BJ (cell line): Measurements from ENCODE around the gene ST6GAL1. TPM values are rescaled to one million over a fixed set of nuclear protein-coding genes. Genes with fewer than 3 reads are reported as not detected.

Source experiments
- CTCF ChIA-PET: fragments of 350-600 bp; formaldehyde crosslinking; extraction: SDS; loops from one replicate; lab custom pipeline; 2021; ENCODE audit warnings: antibody characterized with exemption, inconsistent platforms; lab: Yijun Ruan, JAX
- POLR2A ChIA-PET: fragments of 300-600 bp; sonication (Branson Sonifier 250); formaldehyde crosslinking; extraction: SDS; loops from one replicate; lab custom pipeline; 2021; ENCODE audit warnings: antibody characterized with exemption; lab: Charles Lee
- DNase-seq: peaks from one replicate; pipeline ENCODE4 v3.0.0-alpha.2; 2011; ENCODE audit warnings: low read depth
- H3K27me3 ChIP-seq: 2 replicates; pipeline ENCODE4 v1.6.0; 2011; ENCODE audit warnings: low read length; ENCODE audit not compliant: control insufficient read depth, insufficient read depth
- H3K36me3 ChIP-seq: 2 replicates; pipeline ENCODE4 v1.5.1; 2011; ENCODE audit warnings: low read length; ENCODE audit not compliant: control insufficient read depth, insufficient read depth
- H3K4me3 ChIP-seq: 2 replicates; pipeline ENCODE4 v1.5.1; 2011; ENCODE audit warnings: low read depth, mild to moderate bottlenecking, control low read depth, low read length
- polyA plus RNA-seq: library from polyadenylated mRNA; depleted of rRNA; stranded (reverse); fragments of >200 nt; gene quantifications from 2 replicates; pipeline ENCODE4 v1.2.3, GENCODE V29; 2011
- TF ChIP-seq, protein P1 (sequence below): IDR thresholded peaks from 2 replicates; pipeline ENCODE4 v1.5.1; 2011; ENCODE audit warnings: low read depth, mild to moderate bottlenecking, control low read depth, inconsistent platforms, low read length, moderate library complexity; ENCODE audit not compliant: insufficient read depth

ST6GAL1 gene
- polyA plus RNA-seq, 1 experiment = 1.5 TPM

DNA sequence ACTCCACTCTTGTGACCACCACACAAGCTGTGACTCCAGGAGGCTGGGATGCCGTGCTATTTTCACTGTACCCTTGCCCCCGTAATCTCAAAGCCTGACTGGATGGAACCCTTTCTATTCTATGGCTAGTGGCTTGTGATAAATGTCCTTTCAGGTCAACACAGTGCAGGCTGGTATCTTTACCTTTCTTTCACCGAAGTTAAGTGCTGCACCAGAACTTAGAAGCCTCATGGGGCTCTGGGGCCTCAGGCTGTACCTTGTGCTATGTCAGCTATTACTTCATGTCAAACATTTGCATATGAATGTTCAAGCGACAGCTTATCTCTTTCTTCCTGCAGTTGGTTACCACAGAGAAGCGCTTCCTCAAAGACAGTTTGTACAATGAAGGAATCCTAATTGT is 142.2 kb downstream of the ST6GAL1 start:
- no peak overlapping the region for H3K4me3 ChIP-seq
- ChIA-PET POLR2A (no interaction called here), CTCF (interaction anchor here (1.5 kb wide), 1 partner anchor 67 kb away, joined by 3 read pairs; the partner anchor contains the start of gene RPL39L)
- TF ChIP-seq, protein P1, sequence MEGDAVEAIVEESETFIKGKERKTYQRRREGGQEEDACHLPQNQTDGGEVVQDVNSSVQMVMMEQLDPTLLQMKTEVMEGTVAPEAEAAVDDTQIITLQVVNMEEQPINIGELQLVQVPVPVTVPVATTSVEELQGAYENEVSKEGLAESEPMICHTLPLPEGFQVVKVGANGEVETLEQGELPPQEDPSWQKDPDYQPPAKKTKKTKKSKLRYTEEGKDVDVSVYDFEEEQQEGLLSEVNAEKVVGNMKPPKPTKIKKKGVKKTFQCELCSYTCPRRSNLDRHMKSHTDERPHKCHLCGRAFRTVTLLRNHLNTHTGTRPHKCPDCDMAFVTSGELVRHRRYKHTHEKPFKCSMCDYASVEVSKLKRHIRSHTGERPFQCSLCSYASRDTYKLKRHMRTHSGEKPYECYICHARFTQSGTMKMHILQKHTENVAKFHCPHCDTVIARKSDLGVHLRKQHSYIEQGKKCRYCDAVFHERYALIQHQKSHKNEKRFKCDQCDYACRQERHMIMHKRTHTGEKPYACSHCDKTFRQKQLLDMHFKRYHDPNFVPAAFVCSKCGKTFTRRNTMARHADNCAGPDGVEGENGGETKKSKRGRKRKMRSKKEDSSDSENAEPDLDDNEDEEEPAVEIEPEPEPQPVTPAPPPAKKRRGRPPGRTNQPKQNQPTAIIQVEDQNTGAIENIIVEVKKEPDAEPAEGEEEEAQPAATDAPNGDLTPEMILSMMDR = no peak
- no peaks in the 10 kb centered on the region for H3K36me3 ChIP-seq
- DNase-seq = no peak
- H3K27me3 ChIP-seq = no peaks in the 10 kb centered on the region

- H3K4me3 ChIP-seq = no peak overlapping the region
- no peak for DNase-seq
Measured at GRCh38 chr3:187073581-187074098, 143.3 kb downstream of the ST6GAL1 start.

GRCh38 chr3:187074846-187075245 is 144.5 kb downstream of the ST6GAL1 start:
- H3K4me3 ChIP-seq = no peak overlapping the region
- ChIA-PET POLR2A (no interaction called here), CTCF (no interaction called here)
- TF ChIP-seq, protein P1 = no peak
- H3K27me3 ChIP-seq = no peaks in the 10 kb centered on the region
- H3K36me3 ChIP-seq = no peaks in the 10 kb centered on the region
- DNase-seq = no peak

More at GRCh38 chr3:187073581-187074098, 143.3 kb downstream of the ST6GAL1 start:
- Histone ChIP-seq H3K27me3 (no peaks in the 10 kb centered on the region), H3K36me3 (no peaks in the 10 kb centered on the region)
- POLR2A ChIA-PET = no interaction called here
- CTCF ChIA-PET = interaction anchor here (0.5 to 1.5 kb wide), 3 partner anchors 9 to 212 kb away, joined by 3 to 5 read pairs (median 3); partner anchors contain the start of gene RPL39L
- TF ChIP-seq, protein P1 = no peak

DNA sequence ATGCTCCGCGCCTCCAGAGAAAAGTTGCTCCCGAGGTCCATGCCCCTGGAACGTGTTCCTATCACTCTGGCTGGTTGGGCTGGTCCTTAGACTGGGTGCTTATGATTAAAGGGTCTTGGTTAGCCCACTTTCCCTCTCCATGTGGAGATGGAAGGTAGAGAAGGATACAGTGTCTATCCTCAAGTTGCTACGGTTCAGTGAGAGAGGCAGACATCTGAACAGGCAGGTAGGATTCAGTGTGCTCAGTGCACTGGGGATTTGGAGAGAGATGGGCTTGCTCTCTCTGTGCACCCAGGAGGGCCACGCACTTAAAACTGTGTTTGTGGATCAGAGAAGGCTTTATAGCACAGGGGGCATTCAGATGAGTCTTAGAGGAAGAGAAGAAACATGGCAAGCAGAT is 146.0 kb downstream of the ST6GAL1 start:
- TF ChIP-seq, protein P1 = no peak
- no peaks in the 10 kb centered on the region for H3K27me3 ChIP-seq
- POLR2A ChIA-PET = no interaction called here
- no peak for DNase-seq
- no peaks in the 10 kb centered on the region for H3K36me3 ChIP-seq
- no peak overlapping the region for H3K4me3 ChIP-seq
- CTCF ChIA-PET = no interaction called here

- Histone ChIP-seq H3K36me3 (no peaks in the 10 kb centered on the region), H3K4me3 (no peak overlapping the region), H3K27me3 (no peaks in the 10 kb centered on the region)
- POLR2A ChIA-PET = no interaction called here
- DNase-seq = no peak
- CTCF ChIA-PET = interaction anchor here (1.1 to 1.2 kb wide), 2 partner anchors 10 to 63 kb away, joined by 3 read pairs; no protein-coding TSS in a partner anchor
- TF ChIP-seq, protein P1 = no peak
Measured at GRCh38 chr3:187077085-187077484, 146.8 kb downstream of the ST6GAL1 start.
